HG03442 (cell line): Measurements from ENCODE around the gene VPS35L.
"Not testable (repeated sequence)": the region's sequence is repeated elsewhere in the genome, so short reads cannot be mapped to it uniquely, and the experiment has no call there.

Source experiments
- ATAC-seq: cut with Tn5 transposase; IDR thresholded peaks from one replicate; pipeline ENCODE4 v1.9.1; 2021; ENCODE audit warnings: mild to moderate bottlenecking, moderate library complexity; ENCODE audit not compliant: unreplicated experiment

VPS35L gene

GRCh38 chr16:19645557-19645981, 90.1 kb downstream of the VPS35L start:
- ATAC-seq: no peak

- ATAC-seq: no peak
Measured at GRCh38 chr16:19649980-19650379, 94.5 kb downstream of the VPS35L start.

- no peak for ATAC-seq
Measured at GRCh38 chr16:19654147-19654546, 98.6 kb downstream of the VPS35L start.

- ATAC-seq: no peak
Measured at GRCh38 chr16:19655242-19655777, 99.8 kb downstream of the VPS35L start.

- ATAC-seq: no peak
Measured at GRCh38 chr16:19657831-19658230, 102.3 kb downstream of the VPS35L start.

GRCh38 chr16:19659554-19659953, 104.1 kb downstream of the VPS35L start:
- no peak for ATAC-seq

- no peak for ATAC-seq
Measured at GRCh38 chr16:19660432-19660831, 104.9 kb downstream of the VPS35L start.

- ATAC-seq: no peak
Measured at GRCh38 chr16:19662351-19662750, 106.8 kb downstream of the VPS35L start.

- no peak for ATAC-seq
Measured at GRCh38 chr16:19664166-19664565, 108.7 kb downstream of the VPS35L start.

GRCh38 chr16:19665313-19665712, 109.8 kb downstream of the VPS35L start:
- not testable (repeated sequence) for ATAC-seq

- no peak for ATAC-seq
Measured at GRCh38 chr16:19666477-19666876, 111.0 kb downstream of the VPS35L start.

- no peak for ATAC-seq
Measured at GRCh38 chr16:19672378-19672777, 116.9 kb downstream of the VPS35L start.

GRCh38 chr16:19674485-19674884, 119.0 kb downstream of the VPS35L start:
- no peak for ATAC-seq

- ATAC-seq: no peak
Measured at GRCh38 chr16:19677402-19677801, 121.9 kb downstream of the VPS35L start.

GRCh38 chr16:19678804-19679203, 123.3 kb downstream of the VPS35L start:
- ATAC-seq: no peak

GRCh38 chr16:19679281-19679680, 123.8 kb downstream of the VPS35L start:
- not testable (repeated sequence) for ATAC-seq

- no peak for ATAC-seq
Measured at GRCh38 chr16:19680881-19681340, 125.4 kb downstream of the VPS35L start.

- ATAC-seq: no peak
Measured at GRCh38 chr16:19681637-19682036, 126.1 kb downstream of the VPS35L start.

- no peak for ATAC-seq
Measured at GRCh38 chr16:19683453-19684236, 128.1 kb downstream of the VPS35L start.

- ATAC-seq: no peak
Measured at GRCh38 chr16:19685176-19685575, 129.7 kb downstream of the VPS35L start.

- no peak for ATAC-seq
Measured at GRCh38 chr16:19687279-19687678, 131.8 kb downstream of the VPS35L start.

- ATAC-seq: no peak
Measured at GRCh38 chr16:19688396-19689024, 133.0 kb downstream of the VPS35L start.
